ENCODE data around the gene TCEAL3.
"Not testable (repeated sequence)": the region's sequence is repeated elsewhere in the genome, so short reads cannot be mapped to it uniquely, and the experiment has no call there.

Gene TCEAL3

DNA sequence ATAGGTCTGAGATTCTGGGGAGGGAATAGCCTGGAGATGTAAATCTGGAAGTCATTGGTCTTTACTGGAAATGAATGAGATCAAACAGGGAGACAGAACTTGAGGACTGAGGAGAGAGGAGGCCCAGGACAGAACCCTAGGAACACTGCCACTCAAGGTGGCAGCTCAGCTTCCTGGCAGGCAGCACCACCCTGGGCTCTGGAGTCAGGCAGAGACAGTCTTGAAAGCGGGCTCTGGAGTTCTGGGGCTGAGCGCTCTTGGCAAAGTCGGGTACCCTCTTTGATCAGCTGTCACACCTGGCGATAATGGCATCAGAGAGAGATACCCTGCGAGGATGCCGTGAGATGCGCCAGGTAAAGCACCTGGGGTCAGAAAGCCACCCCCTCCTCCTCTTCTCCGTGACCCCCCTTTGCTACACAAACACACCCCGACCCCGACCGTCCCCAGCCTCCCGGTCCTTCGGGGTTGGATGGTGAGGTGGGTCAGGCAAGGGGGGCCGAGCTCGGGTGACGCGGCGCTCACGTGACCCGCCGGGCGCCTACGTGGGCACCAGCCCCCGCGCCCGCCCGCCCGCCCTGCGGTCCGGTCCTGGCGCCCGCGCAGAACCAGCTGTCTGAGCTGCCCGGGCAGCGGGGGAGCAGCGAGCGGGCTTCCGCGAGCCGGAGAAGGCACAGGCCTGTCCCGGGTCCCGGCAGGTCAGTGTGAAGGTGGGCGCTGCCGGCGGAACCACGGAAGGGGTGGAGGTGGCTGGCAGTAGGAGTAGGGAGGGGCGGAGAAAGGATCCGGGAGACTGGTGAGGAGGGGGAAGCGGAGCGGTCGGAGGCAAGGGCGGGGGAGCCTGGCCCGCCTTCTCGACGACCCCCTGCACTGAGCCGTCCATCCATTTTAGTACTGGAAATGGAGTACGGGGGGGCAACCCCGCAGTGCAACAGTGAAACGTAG lies at the start of gene TCEAL3:
TCEAL3 (plus strand) TSS at position 600 of the 942 bp plus-strand sequence. CDS start 1,102 bp downstream, outside the sequence.
- DNase-seq, result peak; percentile 12

DNA sequence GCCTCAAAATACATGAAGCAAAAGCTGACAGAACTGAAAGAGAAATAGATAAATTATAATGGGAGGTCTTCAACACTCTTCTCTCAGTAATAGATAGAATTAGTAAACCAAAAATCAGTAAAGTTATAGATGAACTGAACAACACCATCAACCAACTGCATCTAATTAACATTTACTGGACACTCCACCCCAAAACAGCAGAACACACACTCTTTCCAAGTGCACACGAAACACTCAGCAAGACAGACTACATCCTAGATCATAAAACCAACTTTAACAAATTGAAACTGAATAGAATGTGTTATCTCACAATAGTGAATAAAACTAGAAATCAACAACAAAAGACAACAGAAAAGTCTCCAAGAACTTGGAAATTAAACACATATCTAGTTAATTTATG lies 47.5 kb upstream of the TCEAL3 start:
- no peak for DNase-seq

- DNase-seq, result no peak
Measured at GRCh38 chrX:103562801-103563200, 45.0 kb upstream of the TCEAL3 start.

DNA sequence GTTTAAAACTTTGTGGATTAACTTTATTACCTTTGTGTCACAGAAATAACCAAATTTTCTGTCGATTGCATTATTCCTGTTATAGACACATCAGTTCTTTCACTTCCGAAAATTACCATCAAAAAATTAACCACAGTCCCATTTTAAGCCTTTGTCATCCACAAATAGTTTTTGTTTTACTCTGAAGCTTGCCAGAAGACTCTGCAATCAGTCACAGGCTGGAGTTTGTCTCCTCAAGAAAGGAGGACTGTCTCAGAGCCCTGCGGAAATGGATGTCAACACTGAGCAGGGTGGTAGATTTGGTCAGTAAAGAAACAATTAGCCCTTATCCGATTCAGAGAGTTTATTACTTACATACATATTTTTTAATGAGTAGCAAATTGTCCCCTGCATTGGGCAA lies 42.6 kb upstream of the TCEAL3 start:
- no peak for DNase-seq

GRCh38 chrX:103565752-103566151 lies 42.0 kb upstream of the TCEAL3 start:
- DNase-seq, result no peak

DNA sequence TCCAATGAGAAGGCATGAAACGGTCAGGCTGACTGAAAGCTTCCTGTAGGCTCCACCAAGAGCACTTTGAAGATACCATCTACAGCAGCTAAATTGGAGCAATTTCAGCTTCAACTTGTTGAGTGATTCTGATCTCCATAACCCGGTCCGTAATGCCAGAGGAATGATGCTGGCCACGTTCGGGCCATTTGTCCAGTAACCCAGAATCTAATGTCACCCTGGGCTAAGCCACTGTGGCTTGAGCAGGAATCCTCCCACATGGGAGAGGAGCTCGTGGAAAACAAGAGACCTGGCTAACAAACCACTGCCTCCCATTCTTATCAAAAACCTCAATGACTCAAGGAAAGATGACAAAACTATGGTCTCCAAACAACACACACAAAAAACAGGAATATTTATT lies 36.6 kb upstream of the TCEAL3 start:
- DNase-seq, result no peak

DNA sequence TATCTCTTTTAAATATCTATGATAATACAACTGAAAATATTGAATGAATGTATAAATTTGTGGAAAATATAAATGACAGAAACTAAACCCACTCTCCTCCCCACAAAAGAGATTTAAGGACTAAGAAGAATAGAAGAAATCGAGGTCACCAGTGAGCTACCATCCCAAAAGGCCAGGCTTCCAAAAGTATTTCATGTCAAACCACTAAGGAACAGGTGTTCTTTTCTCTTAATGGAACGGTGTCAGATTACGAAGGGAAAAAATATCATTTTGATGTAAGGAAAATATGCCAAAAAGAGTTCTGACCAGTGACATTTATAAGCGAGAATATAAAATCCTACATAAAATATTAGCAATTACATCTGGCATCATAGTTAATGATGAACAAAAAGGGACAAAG lies 36.0 kb upstream of the TCEAL3 start:
- no peak for DNase-seq

DNA sequence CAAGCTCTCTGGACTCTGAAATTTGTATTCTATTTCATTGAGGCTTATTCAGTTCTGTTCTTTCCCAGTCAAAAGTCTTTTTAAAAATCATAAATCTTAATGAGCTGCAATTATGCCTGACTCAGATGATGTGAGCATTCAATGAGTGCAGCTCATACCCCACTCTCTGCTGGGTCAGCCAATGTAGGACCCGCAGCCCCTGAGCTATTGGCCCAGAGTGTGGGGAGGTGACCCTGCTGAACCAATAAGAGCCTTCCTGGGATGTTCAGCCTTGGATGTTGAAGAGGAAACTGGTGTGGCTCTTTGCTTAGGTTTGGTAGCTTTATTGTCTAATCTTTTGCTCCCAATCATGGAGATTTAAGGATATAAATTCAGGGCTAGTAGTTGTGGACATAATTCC lies 34.6 kb upstream of the TCEAL3 start:
- DNase-seq, result no peak

DNA sequence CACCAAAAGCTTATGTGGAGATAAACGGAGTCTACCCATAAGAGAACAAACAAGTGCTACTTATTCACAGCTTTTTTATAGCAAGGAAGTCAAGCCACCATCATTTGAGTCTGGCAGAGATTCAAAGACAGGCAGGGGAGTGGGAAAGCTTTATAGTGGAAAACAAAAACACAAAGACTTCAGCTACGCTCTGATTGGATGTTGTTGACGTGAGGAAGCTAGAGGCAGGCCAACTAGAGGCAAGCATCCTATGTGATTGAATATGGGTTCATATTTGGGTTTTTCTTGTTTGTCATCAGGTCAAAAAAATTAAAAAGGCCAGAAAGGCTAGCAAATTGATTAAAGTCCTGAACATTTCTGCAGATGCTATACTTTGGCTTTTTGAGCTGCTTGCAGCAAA lies 23.2 kb upstream of the TCEAL3 start:
- no peak for DNase-seq

DNA sequence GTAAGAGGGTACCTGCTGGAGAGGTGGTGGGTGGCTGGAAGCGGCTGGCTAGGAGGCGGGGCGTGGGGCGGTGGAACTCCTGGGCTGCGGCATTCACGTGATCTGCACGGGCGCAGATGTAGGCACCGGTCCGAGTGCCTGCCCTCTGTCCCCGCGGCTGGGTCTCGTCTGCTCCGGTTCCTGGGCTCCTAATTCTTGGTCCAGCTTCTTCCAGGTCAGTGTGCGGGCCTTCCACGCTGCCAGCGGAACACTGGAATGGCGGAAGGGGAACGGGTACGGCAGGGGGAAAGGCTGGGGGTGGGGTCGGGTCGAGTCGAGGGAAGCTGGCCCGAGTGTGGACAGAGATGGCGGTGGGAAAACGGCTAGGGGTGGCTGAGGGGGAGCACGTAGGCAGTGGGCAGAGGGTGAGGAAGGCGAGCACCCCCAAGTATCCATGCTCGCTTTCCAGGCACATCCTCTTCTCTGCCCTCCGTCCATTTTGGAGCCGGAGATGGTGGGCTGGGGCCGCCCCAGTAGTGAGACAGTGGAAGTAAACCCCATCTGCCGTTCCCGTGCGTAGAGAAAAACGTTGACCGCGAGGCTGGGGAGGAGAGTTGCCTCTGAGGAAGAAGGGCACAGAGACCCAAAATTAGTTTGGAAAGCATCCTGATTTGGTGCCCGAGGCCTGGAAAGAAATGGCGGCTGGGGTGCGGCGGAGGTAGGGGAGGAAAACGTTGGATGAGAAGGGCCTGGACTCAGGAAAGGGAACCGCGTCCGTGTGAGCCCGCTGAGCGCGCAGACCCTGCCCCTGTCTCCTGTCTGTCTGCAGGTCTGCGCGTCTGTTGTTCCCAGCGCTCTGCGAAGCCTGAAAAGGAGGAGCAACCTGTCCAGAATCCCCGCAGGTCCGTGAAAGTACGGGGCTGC lies 22.1 kb upstream of the TCEAL3 start, which contains the start of gene TCEAL4:
TCEAL4 (plus strand) TSS at position 105 of the 903 bp plus-strand sequence. CDS start 1,161 bp downstream, outside the sequence.
- peak; percentile 28 for DNase-seq

- no peak for DNase-seq
Measured at GRCh38 chrX:103586314-103586646, 21.5 kb upstream of the TCEAL3 start.

- DNase-seq, result no peak
Measured at GRCh38 chrX:103586659-103587058, 21.1 kb upstream of the TCEAL3 start.

- not testable (repeated sequence) for DNase-seq
Measured at GRCh38 chrX:103592295-103592694, 15.5 kb upstream of the TCEAL3 start.

- not testable (repeated sequence) for DNase-seq
Measured at GRCh38 chrX:103595202-103595601, 12.6 kb upstream of the TCEAL3 start.

DNA sequence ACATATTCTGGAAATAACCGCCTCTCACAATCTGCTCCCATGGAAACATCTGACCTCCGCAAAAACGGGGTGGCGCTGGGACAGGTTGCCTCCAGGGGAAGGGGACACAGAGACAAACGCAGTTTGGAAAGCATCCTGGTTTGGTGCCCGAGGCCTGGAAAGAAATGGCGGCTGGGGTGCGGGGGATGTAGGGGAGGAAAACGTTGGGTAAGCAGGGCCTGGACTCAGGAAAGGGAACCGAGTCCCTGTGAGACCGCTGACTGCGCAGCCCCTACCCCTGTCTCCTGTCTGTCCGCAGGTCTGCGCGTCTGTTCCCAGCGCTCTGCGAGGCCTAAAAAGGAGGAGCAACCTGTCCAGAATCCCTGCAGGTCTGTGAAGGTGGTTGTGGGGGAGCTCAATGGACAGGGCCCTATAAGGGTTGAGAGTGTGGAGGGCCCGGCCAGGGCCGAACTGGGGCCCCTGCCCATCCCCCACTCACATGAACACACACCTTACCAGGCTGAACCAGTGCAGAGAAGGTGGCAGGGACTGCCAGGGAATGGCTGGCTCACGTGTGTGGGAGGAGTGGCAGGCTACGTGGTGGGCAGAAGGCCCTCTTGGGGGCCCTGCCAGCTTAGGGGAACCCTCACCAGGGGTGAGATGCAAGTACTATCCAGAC lies 672 bp downstream of the TCEAL3 start:
- DNase-seq, result no peak

DNA sequence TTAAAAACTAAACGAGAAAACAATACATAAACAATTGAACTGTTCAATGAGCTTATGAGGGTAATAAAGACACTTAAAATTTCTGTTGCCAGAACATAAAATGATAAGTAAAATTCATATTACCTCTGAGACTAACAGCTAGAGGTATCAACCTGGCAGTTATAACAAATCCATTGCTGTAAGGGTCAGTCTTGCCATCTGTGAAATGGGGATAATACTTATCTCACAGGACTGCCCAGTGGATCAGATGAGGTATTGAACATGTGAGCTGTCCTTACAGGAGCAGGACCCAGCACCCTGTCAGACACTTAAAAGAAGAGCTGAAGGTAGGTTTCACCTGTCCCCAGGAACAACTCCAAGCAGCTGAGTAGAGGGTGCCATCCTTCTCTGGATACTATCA lies 2.5 kb downstream of the TCEAL3 start:
- DNase-seq, result no peak

DNA sequence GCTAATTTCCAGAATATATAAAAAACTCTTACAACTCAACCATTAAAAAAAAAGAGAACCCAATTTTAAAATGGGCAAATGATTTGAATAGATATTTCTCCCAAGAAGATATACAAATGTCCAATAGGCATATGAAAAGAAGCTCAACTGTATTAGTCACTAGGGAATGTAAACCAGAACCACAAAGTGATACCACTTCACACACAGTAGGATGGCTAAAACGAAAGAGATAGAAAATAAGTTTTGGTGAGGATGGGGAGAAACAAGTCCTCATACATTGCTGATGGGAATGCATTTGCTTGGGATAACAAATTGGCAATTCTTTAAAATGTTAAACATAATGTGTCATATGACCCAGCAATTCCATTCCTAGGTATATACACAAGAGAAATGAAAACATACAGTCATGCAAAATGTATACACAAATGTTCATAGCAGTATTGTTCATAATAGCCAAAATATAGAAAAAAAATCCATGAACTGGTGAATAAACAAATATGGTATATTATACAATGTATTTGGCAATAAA lies 5.7 kb downstream of the TCEAL3 start:
- DNase-seq, result no peak

- DNase-seq, result no peak
Measured at GRCh38 chrX:103614999-103615398, 7.2 kb downstream of the TCEAL3 start.

GRCh38 chrX:103615781-103616371 lies 8.1 kb downstream of the TCEAL3 start:
- DNase-seq, result no peak

DNA sequence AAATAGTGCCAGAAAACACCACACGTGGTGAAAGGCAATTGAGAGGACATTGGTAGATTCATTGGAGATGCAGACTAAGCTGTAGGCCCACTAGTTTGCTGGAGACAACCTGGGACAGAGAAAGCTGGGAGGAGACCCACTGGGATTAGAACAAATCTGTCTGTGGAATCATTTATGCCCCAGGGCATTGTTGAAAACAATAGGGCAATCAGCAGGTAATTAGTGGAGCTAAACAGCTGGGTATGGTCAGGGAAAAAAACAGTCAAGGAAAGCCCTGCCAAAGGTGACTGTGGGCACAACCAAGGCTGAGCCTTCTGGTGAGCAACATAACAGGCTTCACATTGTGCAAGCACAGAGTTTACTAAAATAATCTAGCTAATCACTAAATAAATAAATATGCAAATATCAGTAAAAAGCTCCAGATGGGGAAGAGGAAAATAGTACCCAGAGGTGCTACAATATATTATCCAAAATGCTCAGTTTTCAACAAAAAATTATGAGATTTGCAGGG lies 9.0 kb downstream of the TCEAL3 start:
- no peak for DNase-seq

- no peak for DNase-seq
Measured at GRCh38 chrX:103624111-103624510, 16.3 kb downstream of the TCEAL3 start.

GRCh38 chrX:103626855-103627254 lies 19.1 kb downstream of the TCEAL3 start:
- DNase-seq, result no peak

Measured in stimulated activated naive CD4-positive, alpha-beta T cell treated with Interleukin-2 at 50 U/mL for 16 hours (primary cell).